Nucleus accumbens (tissue), 56 donors: Measurements from ENCODE around the gene UPB1.

ENCODE experiments used
- DNase-seq, 56 donors: peaks; one replicate each; lab custom pipeline; 2025; lab: John Stamatoyannopoulos, UW

Gene UPB1

GRCh38 chr22:24494528-24495364 is at the start of gene UPB1:
UPB1 (plus strand) TSS chr22:24495332; CDS start chr22:24495404, 72 bp downstream.
- DNase-seq = no peak

DNA sequence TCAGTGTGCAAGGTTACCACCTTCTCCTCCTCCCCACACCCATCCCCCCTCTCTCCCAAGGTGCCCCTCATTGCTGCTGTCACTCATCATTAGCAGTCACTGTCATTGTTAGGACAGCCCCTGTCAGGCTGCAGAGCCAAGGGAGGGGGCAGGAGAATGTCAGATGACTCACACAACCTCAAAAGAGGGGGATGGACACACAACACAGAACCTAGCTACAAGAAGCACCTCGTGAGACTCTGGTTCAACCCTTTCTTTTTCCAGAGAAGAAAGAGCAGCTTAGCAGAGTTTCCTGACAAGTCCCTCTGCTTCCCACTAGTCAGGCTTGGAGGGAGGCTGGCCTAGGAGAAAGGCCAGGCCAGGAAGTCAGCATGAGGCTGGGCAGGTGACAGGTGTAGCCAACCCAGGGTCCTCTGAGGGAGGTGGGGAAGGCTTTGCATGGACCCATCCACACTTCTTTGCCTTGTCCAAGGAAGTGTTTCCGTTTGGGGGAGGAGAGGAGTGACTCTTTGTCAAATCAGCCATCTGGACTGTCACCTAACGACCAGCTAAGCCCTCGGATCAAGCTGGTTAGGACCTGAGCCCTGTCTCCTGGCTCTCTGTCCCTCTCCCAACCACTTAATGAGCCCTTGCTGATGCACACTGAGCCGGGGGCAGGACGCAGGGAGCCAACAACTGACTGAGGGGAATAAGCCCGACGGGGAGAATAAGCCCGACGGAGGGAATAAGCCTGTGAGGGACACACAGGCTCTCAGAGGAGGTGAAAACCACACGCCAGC is 49.5 kb upstream of the UPB1 start:
- peak in 2 of 56 donors; percentile 28 to 44 for DNase-seq

DNA sequence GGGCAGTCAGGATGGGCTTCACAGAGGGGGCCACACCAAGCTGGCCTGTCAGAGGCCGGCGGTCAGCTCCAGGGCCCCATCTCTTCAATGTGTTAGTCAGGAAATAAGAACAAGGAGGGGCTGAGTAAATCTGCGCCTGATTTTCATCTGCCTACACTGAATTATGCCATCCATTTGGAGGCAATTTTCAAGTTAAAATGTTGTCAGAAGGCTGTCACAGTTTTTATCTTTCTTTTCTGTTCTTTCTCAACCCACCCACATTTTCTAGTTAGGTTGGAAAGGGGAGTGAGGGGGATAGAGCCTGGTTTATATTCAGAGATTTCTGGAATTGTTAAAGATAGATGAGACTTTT is 48.9 kb upstream of the UPB1 start:
- DNase-seq = peak in 1 of 56 donors; percentile 10

DNA sequence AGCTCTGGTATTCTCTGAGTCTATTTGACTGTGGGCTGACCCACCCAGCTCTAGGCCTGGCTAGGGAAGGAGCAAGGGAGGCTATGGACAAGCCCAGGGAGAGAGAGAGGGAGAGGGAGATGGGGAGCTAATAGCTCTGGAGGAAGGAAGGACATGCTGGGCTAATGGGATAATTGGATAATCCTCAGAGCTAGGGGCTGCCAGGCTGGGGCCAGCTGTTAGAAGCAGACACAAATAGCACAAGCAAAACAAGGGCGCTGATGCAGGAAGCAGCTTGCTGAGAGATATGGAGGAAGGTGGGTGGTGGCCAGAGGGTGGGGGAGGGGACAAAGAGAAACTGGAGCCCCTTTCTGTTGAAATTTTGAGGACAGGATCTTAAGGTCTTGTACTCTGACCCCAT is 44.5 kb upstream of the UPB1 start:
- no peak for DNase-seq

DNA sequence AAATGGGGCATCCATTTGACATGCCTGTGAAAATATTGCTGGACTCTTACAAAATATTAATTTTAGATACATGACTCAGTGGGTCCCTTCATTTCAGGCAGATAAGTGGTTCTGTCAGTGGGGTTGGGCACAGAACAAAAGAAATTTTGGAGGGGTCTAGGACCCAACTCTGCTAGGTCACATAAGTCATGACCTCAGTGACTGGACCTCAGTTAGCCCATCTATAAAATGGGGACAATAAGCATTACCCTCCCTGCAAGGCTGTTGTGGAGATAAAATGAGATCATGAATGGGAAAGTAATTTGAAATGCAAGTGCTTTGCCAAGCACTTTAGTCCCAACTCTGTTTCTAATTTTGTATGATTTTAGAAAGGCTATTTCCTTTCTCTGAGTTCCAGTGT is 44.0 kb upstream of the UPB1 start:
- no peak for DNase-seq

DNA sequence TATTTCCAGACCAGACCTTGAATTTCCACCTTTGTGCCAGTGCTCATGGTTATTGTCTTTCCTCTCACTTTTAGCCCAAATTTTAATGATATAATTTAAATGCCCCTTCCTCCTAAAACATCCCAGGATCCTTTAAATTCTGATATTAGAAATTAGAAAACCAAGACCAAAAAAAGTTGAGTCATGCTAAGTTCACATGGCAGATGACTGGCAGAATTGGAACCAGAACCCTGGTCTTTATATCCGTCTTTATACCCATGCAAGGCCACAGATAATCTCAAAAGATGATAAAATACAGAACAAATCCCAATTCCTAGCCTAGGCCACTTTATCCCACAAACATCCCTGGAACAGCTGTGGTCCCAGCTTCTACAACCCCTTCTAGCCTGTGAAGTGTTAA is 41.3 kb upstream of the UPB1 start:
- no peak for DNase-seq

GRCh38 chr22:24455039-24455438 is 40.1 kb upstream of the UPB1 start:
- no peak for DNase-seq

DNA sequence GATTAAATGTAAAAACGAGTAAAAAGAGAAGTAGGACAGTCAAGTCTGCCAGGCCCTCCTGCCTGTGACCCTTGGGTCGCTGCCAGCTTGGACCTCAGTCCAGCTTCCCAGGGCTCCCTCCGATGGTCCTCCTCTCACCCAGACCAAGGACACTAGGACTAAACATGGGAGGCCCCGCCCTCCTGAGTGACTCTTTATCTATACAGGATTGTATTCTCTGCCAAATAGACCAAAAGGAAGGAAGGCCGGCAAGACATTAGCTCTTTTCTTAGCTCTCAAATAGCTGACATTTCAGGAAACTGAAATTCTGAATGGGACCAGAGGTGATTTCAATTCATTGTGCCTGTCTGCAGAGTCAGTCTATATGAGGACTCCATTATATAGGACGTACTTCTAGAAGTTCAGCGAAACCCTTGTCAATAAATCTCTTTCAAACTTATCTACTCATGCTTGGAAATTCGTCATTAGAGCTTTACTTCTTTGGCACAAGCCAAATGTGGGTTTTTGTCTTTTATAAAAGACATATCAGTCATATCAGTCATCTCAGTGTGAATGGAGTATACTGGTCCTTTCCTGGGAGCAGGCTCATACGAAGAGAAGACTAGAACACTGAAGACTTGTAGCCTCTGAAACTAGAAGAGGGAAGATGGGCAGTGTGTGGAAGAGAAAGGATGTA is 39.2 kb upstream of the UPB1 start:
- peak in 1 of 56 donors; percentile 32 for DNase-seq

DNA sequence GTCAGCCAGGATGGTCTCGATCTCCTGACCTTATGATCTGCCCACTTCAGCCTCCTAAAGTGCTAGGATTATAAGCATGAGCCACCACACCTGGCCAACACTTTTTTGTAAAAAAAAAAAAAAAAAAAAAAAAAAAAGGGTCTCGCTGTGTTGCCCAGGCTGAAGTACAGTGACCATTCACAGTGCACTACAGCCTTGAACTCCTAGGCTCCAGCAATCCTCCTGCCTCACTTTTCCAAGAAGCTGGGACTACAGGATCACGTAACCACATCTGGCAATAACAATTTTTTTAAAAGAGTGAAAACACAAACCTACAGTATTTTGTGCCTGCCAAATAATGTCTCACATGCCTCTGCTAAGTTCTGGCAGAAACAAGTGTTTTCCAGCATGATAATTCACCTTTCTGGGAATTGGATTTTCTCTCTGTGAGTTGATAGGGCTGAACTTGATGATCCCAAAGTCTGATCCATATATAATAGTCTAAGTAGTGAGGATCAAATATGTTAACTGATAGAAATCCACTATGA is 37.2 kb upstream of the UPB1 start:
- DNase-seq = no peak

DNA sequence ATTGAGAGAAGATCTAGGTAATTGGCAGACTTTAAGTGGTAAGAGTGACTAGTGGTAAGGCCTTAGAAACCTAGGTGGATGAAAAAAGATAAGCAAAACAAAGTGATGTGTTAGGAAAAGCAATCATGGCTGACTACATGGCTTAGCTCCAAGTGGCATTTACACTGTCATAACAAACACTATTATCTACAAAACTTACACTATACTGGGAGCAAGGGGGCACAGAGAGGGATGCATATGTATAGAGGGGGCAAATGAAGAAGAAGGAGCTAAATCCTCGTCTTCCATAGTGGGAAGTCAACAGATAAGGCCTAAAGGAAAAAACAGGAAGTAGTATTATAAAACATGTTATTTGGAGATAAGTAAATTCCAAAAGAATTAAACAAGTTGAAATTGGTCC is 35.2 kb upstream of the UPB1 start:
- DNase-seq = no peak

- DNase-seq = no peak
Observed at GRCh38 chr22:24460418-24461089, 34.6 kb upstream of the UPB1 start.

DNA sequence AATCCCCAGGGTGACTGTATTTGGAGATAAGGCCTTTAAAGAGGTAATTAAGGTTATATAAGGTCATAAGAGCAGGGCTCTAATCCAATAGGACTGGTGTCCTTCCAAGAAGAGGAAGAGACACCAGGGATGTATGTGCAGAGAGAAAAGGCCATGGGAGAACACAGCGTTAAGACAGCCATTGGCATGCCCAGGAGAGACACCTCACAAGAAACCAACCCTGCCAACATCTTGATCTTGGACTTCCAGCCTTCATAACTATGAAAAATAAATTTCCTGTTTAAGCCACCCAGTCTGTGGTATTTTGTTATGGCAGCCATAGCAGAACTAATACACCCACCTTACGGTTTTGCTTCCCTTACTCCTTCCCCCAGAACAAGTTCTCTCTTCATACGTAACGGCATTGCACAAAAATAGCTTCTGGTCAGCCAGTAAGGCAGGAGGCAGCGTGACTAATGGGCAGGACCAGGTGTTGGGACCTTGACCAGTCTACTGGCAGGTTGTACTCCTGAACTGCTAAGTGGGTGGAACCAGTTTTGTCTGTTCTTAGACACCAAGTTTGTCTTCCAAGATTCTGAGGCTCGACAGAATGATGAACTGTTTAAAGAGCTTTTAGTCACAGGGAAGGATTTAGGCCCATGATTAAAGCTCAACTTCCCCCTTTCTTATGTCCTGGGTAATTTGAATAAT is 31.9 kb upstream of the UPB1 start:
- no peak for DNase-seq

DNA sequence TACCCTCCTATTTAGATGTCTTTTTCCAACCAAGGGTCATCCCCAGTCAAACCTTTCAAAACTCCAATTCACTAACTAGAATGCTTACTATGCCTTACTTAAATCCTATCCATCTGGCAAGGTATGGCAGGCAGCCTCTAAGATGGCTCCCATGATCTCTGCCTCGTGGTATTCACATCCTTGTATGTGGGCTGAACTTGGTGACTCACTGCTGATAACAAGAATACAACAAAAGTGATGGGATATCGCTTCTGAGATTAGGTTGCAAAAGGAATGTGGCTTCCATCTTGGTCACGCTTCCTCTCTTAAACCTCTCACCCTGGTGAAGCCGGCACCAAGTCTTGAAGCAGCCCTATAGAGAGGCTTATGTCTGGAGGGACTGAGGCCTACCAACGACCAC is 29.6 kb upstream of the UPB1 start:
- DNase-seq = no peak

DNA sequence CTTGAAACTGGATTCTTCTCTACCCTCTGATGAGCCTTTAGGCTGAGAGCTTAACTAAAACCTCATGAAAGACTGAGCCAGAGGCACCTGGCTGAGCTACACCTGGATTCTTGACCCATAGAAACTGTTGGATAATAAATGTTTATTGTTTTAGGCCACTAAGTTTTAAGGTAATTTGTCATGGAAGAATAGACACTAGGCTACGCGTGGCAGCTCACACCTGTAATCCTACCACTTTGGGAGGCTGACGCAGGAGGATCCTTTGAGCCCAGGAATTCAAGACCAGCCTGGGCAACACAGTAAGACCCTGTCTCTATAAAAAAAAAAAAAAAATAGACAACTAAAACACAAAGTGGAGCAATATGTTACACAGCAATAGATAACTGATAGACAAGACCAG is 29.2 kb upstream of the UPB1 start:
- DNase-seq = no peak

GRCh38 chr22:24466716-24467328 is 28.3 kb upstream of the UPB1 start:
- peak in 3 of 56 donors; percentile 0 to 43 (median 14) for DNase-seq

GRCh38 chr22:24467340-24467739 is 27.8 kb upstream of the UPB1 start:
- no peak for DNase-seq

DNA sequence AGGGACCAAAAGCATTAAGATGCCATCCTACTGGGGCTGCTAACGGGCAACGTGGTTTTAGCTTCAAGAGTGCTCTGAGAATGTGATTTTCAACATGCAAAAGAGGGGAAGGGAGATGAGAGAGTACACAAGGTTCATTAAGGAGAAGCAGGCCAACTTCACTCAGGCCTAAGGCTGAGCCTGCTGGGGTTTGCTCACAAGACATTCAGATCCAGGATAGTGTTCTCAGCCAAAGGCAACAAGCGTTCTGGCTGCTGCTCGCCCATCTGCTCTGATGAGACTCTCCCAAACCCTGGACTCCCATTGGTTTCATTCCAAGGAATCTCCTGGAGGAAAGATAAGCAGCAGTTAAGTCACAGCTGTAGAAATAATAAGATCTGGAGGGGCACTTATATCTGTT is 23.6 kb upstream of the UPB1 start:
- no peak for DNase-seq

GRCh38 chr22:24473284-24473683 is 21.8 kb upstream of the UPB1 start:
- DNase-seq = no peak

DNA sequence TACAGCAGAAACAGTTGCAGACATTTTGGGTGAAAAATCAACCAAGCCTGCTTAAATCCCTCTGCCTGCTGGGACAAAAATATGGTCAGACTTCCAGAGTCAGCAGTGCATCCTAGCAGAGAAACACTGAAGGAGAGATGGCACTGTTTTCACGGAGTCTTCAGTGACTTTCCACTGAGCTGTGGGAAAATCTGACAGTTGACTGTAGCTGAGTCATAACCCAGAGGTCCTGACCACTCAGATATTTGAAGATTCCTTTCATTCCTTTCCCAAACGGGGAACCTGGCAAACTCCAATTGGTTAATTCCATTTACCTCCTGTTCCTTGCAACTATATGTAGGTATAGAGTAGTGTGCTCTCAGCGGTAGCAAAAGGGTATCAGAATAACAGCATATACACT is 20.9 kb upstream of the UPB1 start:
- no peak for DNase-seq
